Upper lobe of right lung (tissue), 1 donor: Measurements from ENCODE around the gene LKAAEAR1. TPM values are rescaled to one million over a fixed set of nuclear protein-coding genes. Genes with fewer than 3 reads are reported as not detected.

Source experiments
- ATAC-seq: fragments of 200-7000 bp; cut with Tn5 transposase; one replicate; pipeline ENCODE4 v1.9.1; 2020; ENCODE audit warnings: mild to moderate bottlenecking, moderate library complexity
- DNase-seq: peaks from one replicate; pipeline ENCODE4 v3.0.0-alpha.2; 2020
- H3K27ac ChIP-seq: fragments of 200-600 bp; one replicate; pipeline ENCODE4 v1.8.0; 2022
- H3K27me3 ChIP-seq: fragments of 200-600 bp; one replicate; pipeline ENCODE4 v1.8.0; 2022; ENCODE audit warnings: mild to moderate bottlenecking
- H3K36me3 ChIP-seq: fragments of 200-600 bp; one replicate; pipeline ENCODE4 v1.8.0; 2022
- H3K4me1 ChIP-seq: fragments of 200-600 bp; one replicate; pipeline ENCODE4 v1.8.0; 2022
- H3K4me3 ChIP-seq: fragments of 200-600 bp; one replicate; pipeline ENCODE4 v1.8.0; 2022; ENCODE audit warnings: mild to moderate bottlenecking
- H3K9me3 ChIP-seq: fragments of 200-600 bp; one replicate; pipeline ENCODE4 v1.8.0; 2022
- intact Hi-C: fragments of 100-400 bp; cut with DNase I; formaldehyde crosslinking; loops from one replicate; pipeline ENCODE4 v1.11.0; 2022
- total RNA-seq: library from RNA; stranded (reverse); fragmentation: NEBNext Ultra II Directional; extraction: Animal tissue kit (Norgen Biotek cat#: 25700); gene quantifications from one replicate; pipeline ENCODE4 v1.2.1, GENCODE V29; 2021
- TF ChIP-seq, protein P1 (sequence below): fragments of 200-600 bp; IDR thresholded peaks from one replicate; pipeline ENCODE4 v1.8.0; 2022; ENCODE audit warnings: antibody characterized with exemption
- donor health status: DM: no; HTN: yes; CAD: no; lungs with severe emphysema.

LKAAEAR1 gene
- total RNA-seq, 1 donor from 2014 or later: not detected

DNA sequence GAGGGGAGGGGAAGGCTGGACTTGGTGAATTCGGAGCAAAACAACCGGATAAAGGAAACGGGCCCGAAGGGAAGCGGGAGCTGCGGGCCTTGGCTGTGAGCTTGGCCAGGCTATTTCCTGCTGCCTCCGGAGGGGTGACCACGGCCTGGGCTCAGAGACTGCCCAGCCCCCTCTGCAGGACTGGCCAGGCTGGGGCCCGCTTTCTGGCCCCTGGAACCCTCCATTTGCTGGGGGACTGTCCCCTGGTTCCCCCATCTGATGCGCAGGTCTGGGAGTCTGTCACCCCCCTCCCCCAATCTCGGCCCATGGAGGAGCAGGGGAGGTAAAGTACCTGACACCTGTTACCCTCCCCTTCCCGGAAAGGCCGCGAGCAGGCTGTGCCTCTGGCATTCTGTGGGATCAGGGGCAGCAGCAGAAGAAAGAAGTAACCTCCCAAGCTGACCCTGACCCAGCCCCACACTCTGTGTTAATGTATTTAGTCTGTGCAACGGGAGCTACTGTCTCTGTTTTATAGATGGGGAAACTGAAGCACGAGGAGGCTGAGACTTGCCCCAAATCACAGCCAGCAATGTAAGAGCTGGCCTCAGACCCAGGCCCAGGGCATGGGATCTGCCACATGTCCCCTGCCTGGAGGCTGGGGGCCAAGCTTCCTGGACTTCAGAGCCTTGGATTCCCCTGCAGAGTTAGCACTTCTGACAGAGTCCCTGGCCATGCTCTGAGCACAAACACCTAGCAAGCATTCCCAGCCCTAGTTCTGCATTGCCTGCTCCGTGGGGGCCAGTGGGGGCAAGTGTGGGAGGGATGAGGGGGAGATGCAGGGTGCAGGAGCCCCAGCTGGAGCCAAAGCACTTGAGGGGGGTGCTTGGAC is 44.7 kb downstream of the LKAAEAR1 start:
- no peak overlapping the region for H3K27ac ChIP-seq
- intact Hi-C loops: no loop called here
- H3K27me3 ChIP-seq: peaks cover 46% of the 10 kb centered on the region

GRCh38 chr20:64038565-64039292 is 45.5 kb downstream of the LKAAEAR1 start:
- Histone ChIP-seq H3K27ac (peak overlapping the region; percentile 81), H3K27me3 (peaks cover 46% of the 10 kb centered on the region), H3K4me3 (peak overlapping the region; percentile 64), H3K4me1 (peaks cover 40% of the 10 kb centered on the region), H3K9me3 (no peaks in the 10 kb centered on the region), H3K36me3 (peaks cover 2% of the 10 kb centered on the region)
- peak; percentile 86 for ATAC-seq
- intact Hi-C loops: no loop called here
- TF ChIP-seq, protein P1, sequence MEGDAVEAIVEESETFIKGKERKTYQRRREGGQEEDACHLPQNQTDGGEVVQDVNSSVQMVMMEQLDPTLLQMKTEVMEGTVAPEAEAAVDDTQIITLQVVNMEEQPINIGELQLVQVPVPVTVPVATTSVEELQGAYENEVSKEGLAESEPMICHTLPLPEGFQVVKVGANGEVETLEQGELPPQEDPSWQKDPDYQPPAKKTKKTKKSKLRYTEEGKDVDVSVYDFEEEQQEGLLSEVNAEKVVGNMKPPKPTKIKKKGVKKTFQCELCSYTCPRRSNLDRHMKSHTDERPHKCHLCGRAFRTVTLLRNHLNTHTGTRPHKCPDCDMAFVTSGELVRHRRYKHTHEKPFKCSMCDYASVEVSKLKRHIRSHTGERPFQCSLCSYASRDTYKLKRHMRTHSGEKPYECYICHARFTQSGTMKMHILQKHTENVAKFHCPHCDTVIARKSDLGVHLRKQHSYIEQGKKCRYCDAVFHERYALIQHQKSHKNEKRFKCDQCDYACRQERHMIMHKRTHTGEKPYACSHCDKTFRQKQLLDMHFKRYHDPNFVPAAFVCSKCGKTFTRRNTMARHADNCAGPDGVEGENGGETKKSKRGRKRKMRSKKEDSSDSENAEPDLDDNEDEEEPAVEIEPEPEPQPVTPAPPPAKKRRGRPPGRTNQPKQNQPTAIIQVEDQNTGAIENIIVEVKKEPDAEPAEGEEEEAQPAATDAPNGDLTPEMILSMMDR: peak; percentile 66
- DNase-seq: peak; percentile 89

More for the DNA sequence above, 44.7 kb downstream of the LKAAEAR1 start:
- no peaks in the 10 kb centered on the region for H3K9me3 ChIP-seq
- TF ChIP-seq, protein P1: no peak
- H3K4me1 ChIP-seq: peaks cover 40% of the 10 kb centered on the region
- H3K4me3 ChIP-seq: peak overlapping the region; percentile 64
- DNase-seq (no peak), ATAC-seq (peak; percentile 38)
- H3K36me3 ChIP-seq: no peaks in the 10 kb centered on the region

DNA sequence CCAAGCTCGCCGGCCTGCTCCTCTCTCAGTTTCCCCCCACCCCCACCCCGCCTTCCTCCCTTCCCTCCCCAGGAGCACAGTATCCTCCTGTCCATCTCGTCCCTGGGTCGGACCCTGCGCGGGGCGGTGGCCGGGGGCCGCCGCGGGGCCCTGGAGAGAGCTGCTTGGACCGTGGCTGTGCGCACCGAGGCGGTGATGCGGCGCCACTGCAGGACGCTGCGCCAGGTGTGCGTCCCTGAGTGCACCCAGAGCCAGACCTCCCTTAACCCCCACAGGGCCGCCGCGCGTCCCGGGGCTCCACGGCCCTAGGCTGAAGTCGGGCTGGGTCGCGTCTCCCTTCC is 46.0 kb downstream of the LKAAEAR1 start:
- peak overlapping the region; percentile 64 for H3K4me3 ChIP-seq
- DNase-seq (no peak), ATAC-seq (peak; percentile 4)
- H3K4me1 ChIP-seq: peaks cover 40% of the 10 kb centered on the region
- TF ChIP-seq, protein P1: no peak
- H3K36me3 ChIP-seq: peaks cover 8% of the 10 kb centered on the region
- no peaks in the 10 kb centered on the region for H3K9me3 ChIP-seq
- peaks cover 46% of the 10 kb centered on the region for H3K27me3 ChIP-seq
- H3K27ac ChIP-seq: peak overlapping the region; percentile 81
- intact Hi-C loops: no loop called here

DNA sequence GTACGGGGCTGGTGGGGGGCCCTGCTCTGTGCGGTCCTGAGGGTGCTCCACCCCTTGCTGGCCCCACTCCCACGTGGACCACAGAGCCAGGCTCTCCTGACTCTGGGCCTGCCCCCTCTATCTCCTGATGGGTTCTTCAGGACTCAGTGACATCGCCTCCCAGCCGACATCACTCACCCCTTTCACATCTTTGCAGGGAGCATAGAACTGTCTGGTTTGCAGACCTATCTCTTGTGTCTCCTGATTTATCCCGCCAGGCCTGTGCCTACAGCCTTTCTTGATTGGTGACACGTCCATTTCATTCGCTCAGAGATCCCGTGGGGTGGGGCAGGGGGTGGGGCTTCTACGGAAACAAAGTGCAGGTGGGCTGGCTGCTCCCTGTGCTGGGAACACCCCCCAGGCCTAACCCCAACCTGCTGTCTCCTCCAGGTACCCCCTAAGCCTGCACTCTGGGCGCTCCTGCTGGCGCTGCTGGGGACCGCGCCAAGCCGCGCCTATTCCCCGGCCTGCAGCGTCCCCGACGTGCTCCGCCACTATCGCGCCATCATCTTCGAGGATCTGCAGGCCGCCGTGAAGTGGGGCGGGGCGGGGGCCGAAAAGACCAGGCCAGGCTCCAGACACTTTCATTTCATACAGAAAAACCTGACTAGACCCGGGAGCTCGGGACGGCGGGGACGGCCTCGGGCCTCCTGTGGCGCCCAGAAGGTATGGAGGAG is 46.5 kb downstream of the LKAAEAR1 start:
- H3K36me3 ChIP-seq: peaks cover 11% of the 10 kb centered on the region
- H3K4me3 ChIP-seq: peak overlapping the region; percentile 64
- intact Hi-C loops: no loop called here
- TF ChIP-seq, protein P1: no peak
- no peak overlapping the region for H3K27ac ChIP-seq
- ATAC-seq (no peak), DNase-seq (no peak)
- H3K27me3 ChIP-seq: peaks cover 46% of the 10 kb centered on the region
- H3K4me1 ChIP-seq: peaks cover 40% of the 10 kb centered on the region
- no peaks in the 10 kb centered on the region for H3K9me3 ChIP-seq

GRCh38 chr20:64037199-64037497 is 47.0 kb downstream of the LKAAEAR1 start:
- H3K36me3 ChIP-seq: peaks cover 16% of the 10 kb centered on the region
- H3K9me3 ChIP-seq: no peaks in the 10 kb centered on the region
- no peak overlapping the region for H3K4me3 ChIP-seq
- intact Hi-C loops: no loop called here
- DNase-seq (no peak), ATAC-seq (no peak)
- TF ChIP-seq, protein P1: no peak
- peaks cover 44% of the 10 kb centered on the region for H3K27me3 ChIP-seq
- H3K27ac ChIP-seq: no peak overlapping the region
- H3K4me1 ChIP-seq: peaks cover 36% of the 10 kb centered on the region
